HL-60 (cell line): ENCODE data around the gene HS6ST3.

Experiments
- DNase-seq, 2 experiments: peaks; one replicate each; pipeline ENCODE4 v3.0.0-alpha.2; 2010 to 2020; ENCODE audit warnings: low read depth in 1 of 2, low spot score in 1 of 2
- H3K27ac ChIP-seq: fragments of 250-450 bp; sonication (Bioruptor Pico); replicated peaks from 2 replicates; pipeline ENCODE4 v1.5.1; 2020; ENCODE audit warnings: mild to moderate bottlenecking, moderate library complexity
- H3K27me3 ChIP-seq: fragments of 250-450 bp; sonication (Bioruptor Pico); 2 replicates; pipeline ENCODE4 v1.5.1; 2021; ENCODE audit warnings: mild to moderate bottlenecking, moderate library complexity; ENCODE audit not compliant: insufficient read depth, poor library complexity, severe bottlenecking
- H3K4me3 ChIP-seq: replicated peaks from 2 replicates; pipeline ENCODE4 v1.5.1; 2011; ENCODE audit warnings: mild to moderate bottlenecking, control low read depth, low read length; ENCODE audit not compliant: insufficient read depth
- GABPA ChIP-seq: IDR thresholded peaks from 2 replicates; pipeline ENCODE4 v1.6.1; 2012; ENCODE audit warnings: low read depth
- POLR2AphosphoS5 ChIP-seq: IDR thresholded peaks from 2 replicates; pipeline ENCODE4 v1.6.1; 2012; ENCODE audit warnings: low read depth
- SPI1 ChIP-seq: IDR thresholded peaks from 2 replicates; pipeline ENCODE4 v1.6.1; 2012; ENCODE audit warnings: low read depth, mild to moderate bottlenecking, borderline replicate concordance
- TF ChIP-seq, protein P1 (sequence below): IDR thresholded peaks from one replicate; pipeline ENCODE4 v1.5.1; 2011; ENCODE audit warnings: low read length, control low read depth, inconsistent platforms; ENCODE audit not compliant: insufficient read depth
- TF ChIP-seq, protein P2 (sequence below): IDR thresholded peaks from 2 replicates; pipeline ENCODE4 v1.6.1; 2012; ENCODE audit warnings: low read depth; ENCODE audit not compliant: insufficient replicate concordance

Gene HS6ST3

DNA sequence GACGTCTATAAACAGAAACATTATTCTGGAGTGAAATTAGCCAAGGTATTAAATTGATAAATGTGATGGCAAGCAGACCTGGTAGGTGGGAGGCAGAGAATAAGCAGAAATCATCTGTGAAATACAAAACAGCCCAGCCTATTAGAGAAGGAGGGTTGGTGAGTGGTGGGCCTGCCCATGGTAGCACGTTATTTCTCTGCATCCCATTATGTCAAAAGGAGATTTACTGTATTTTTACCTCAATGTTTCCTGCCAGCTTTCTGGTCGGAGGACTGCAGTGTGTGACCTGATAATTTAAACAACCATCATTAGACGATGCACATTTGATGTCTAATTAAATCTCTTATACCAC lies 703.5 kb downstream of the HS6ST3 start:
- no peaks in the 10 kb centered on the region for H3K27me3 ChIP-seq
- TF ChIP-seq, protein P1, sequence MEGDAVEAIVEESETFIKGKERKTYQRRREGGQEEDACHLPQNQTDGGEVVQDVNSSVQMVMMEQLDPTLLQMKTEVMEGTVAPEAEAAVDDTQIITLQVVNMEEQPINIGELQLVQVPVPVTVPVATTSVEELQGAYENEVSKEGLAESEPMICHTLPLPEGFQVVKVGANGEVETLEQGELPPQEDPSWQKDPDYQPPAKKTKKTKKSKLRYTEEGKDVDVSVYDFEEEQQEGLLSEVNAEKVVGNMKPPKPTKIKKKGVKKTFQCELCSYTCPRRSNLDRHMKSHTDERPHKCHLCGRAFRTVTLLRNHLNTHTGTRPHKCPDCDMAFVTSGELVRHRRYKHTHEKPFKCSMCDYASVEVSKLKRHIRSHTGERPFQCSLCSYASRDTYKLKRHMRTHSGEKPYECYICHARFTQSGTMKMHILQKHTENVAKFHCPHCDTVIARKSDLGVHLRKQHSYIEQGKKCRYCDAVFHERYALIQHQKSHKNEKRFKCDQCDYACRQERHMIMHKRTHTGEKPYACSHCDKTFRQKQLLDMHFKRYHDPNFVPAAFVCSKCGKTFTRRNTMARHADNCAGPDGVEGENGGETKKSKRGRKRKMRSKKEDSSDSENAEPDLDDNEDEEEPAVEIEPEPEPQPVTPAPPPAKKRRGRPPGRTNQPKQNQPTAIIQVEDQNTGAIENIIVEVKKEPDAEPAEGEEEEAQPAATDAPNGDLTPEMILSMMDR, result no peak
- no peak for TF ChIP-seq POLR2AphosphoS5
- TF ChIP-seq, protein P2, sequence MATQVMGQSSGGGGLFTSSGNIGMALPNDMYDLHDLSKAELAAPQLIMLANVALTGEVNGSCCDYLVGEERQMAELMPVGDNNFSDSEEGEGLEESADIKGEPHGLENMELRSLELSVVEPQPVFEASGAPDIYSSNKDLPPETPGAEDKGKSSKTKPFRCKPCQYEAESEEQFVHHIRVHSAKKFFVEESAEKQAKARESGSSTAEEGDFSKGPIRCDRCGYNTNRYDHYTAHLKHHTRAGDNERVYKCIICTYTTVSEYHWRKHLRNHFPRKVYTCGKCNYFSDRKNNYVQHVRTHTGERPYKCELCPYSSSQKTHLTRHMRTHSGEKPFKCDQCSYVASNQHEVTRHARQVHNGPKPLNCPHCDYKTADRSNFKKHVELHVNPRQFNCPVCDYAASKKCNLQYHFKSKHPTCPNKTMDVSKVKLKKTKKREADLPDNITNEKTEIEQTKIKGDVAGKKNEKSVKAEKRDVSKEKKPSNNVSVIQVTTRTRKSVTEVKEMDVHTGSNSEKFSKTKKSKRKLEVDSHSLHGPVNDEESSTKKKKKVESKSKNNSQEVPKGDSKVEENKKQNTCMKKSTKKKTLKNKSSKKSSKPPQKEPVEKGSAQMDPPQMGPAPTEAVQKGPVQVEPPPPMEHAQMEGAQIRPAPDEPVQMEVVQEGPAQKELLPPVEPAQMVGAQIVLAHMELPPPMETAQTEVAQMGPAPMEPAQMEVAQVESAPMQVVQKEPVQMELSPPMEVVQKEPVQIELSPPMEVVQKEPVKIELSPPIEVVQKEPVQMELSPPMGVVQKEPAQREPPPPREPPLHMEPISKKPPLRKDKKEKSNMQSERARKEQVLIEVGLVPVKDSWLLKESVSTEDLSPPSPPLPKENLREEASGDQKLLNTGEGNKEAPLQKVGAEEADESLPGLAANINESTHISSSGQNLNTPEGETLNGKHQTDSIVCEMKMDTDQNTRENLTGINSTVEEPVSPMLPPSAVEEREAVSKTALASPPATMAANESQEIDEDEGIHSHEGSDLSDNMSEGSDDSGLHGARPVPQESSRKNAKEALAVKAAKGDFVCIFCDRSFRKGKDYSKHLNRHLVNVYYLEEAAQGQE, result no peak
- no peak for TF ChIP-seq SPI1
- no peak for TF ChIP-seq GABPA
- DNase-seq, result no peak
- H3K27ac ChIP-seq, result no peak overlapping the region
- no peak overlapping the region for H3K4me3 ChIP-seq

DNA sequence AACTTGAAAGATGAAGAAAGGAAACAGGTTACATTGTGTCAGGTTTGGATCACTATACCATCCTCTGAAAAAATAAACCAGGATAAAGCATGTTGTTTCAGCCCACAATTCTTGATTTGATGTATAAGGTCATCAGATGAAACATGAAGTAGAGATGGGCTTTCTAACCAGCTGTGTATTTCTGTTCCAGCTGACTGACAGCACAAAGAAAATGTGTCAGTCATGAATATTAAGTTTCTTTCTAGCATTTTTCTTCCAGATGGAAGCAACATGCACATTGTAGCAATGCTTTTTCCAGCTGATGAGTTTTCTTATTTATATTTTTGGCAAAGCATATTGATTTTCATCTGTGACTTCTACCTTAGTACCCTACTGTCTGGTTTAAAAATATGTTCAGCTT lies 704.8 kb downstream of the HS6ST3 start:
- no peak overlapping the region for H3K4me3 ChIP-seq
- H3K27me3 ChIP-seq, result no peaks in the 10 kb centered on the region
- TF ChIP-seq, protein P1, result no peak
- TF ChIP-seq POLR2AphosphoS5 (no peak), SPI1 (no peak), GABPA (no peak)
- TF ChIP-seq, protein P2, result no peak
- H3K27ac ChIP-seq, result no peak overlapping the region
- no peak for DNase-seq

DNA sequence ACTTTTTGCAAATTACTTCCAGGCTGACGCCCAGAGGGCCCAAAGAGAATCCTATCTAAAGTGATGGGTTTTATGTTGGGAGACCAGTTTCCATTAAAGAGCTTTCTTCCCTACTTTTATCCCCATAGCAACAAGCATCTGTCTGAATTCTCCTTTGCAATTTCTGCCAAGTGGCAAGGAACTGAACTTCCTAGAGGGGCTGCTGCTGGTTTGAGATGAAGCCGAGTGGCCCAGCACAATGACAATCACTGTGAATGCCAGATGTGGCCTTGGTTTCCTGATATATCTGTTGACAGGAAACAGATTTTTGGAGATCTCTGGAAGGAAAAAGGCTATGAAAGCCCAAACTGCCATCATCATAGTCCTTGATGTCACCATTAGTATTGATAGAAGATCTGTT lies 705.8 kb downstream of the HS6ST3 start:
- no peak for DNase-seq
- TF ChIP-seq, protein P2, result no peak
- TF ChIP-seq GABPA (no peak), SPI1 (no peak), POLR2AphosphoS5 (no peak)
- TF ChIP-seq, protein P1, result no peak
- Histone ChIP-seq H3K4me3 (no peak overlapping the region), H3K27ac (no peak overlapping the region), H3K27me3 (no peaks in the 10 kb centered on the region)
